Measurements from ENCODE around the gene SDK1. TPM values are rescaled to one million over a fixed set of nuclear protein-coding genes. Genes with fewer than 3 reads are reported as not detected.

Gene SDK1
- total RNA-seq, 2 donors from 2014 or later, result 1.3 to 2.6 TPM

- Histone ChIP-seq H3K9ac (ENCODE audit: low read depth in 2 of 2, low read length in 2 of 2) (no peak overlapping the region), H3K4me1 (no peaks in the 10 kb centered on the region), H3K27ac (no peak overlapping the region), H3K36me3 (no peaks in the 10 kb centered on the region), H3K4me3 (no peak overlapping the region), H3K27me3 (no peaks in the 10 kb centered on the region), H3K9me3 (no peaks in the 10 kb centered on the region)
- no peak for TF ChIP-seq CTCF (IDR thresholded peaks at IDR 0.05)
- DNase-seq, result no peak
- intact Hi-C loops (cut with DNase I), result no loop called here
Measured at GRCh38 chr7:4221043-4221442, 920.0 kb downstream of the SDK1 start.

- no peak for DNase-seq
- no peaks in the 10 kb centered on the region for H3K27me3 ChIP-seq
- H3K4me1 ChIP-seq, result no peaks in the 10 kb centered on the region
- intact Hi-C loops (cut with DNase I), result no loop called here
- no peaks in the 10 kb centered on the region for H3K36me3 ChIP-seq
- H3K4me3 ChIP-seq, result no peak overlapping the region
- no peaks in the 10 kb centered on the region for H3K9me3 ChIP-seq
- H3K27ac ChIP-seq, result no peak overlapping the region
- TF ChIP-seq CTCF (IDR thresholded peaks at IDR 0.05), result no peak
- no peak overlapping the region for H3K9ac ChIP-seq (ENCODE audit: low read depth in 2 of 2, low read length in 2 of 2)
Measured at GRCh38 chr7:4222676-4223075, 921.6 kb downstream of the SDK1 start.

GRCh38 chr7:4225361-4225771 lies 924.3 kb downstream of the SDK1 start:
- intact Hi-C loops (cut with DNase I), result no loop called here
- Histone ChIP-seq H3K27ac (no peak overlapping the region), H3K9ac (ENCODE audit: low read depth in 2 of 2, low read length in 2 of 2) (no peak overlapping the region), H3K36me3 (no peaks in the 10 kb centered on the region), H3K9me3 (no peaks in the 10 kb centered on the region), H3K4me3 (no peak overlapping the region), H3K4me1 (no peaks in the 10 kb centered on the region), H3K27me3 (no peaks in the 10 kb centered on the region)
- no peak for TF ChIP-seq CTCF (IDR thresholded peaks at IDR 0.05)
- no peak for DNase-seq

GRCh38 chr7:4225881-4226523 lies 925.0 kb downstream of the SDK1 start:
- H3K9ac ChIP-seq (ENCODE audit: low read depth in 2 of 2, low read length in 2 of 2), result no peak overlapping the region
- no peak for DNase-seq
- H3K36me3 ChIP-seq, result no peaks in the 10 kb centered on the region
- H3K27ac ChIP-seq, result no peak overlapping the region
- no peaks in the 10 kb centered on the region for H3K27me3 ChIP-seq
- no peak overlapping the region for H3K4me3 ChIP-seq
- H3K9me3 ChIP-seq, result no peaks in the 10 kb centered on the region
- intact Hi-C loops (cut with DNase I), result no loop called here
- no peak for TF ChIP-seq CTCF (IDR thresholded peaks at IDR 0.05)
- H3K4me1 ChIP-seq, result no peaks in the 10 kb centered on the region

- no peaks in the 10 kb centered on the region for H3K36me3 ChIP-seq
- intact Hi-C loops (cut with DNase I), result no loop called here
- no peaks in the 10 kb centered on the region for H3K9me3 ChIP-seq
- no peak for TF ChIP-seq CTCF (IDR thresholded peaks at IDR 0.05)
- H3K4me1 ChIP-seq, result no peaks in the 10 kb centered on the region
- H3K27ac ChIP-seq, result no peak overlapping the region
- no peak overlapping the region for H3K4me3 ChIP-seq
- no peaks in the 10 kb centered on the region for H3K27me3 ChIP-seq
- no peak overlapping the region for H3K9ac ChIP-seq (ENCODE audit: low read depth in 2 of 2, low read length in 2 of 2)
- DNase-seq, result no peak
Measured at GRCh38 chr7:4226524-4226882, 925.5 kb downstream of the SDK1 start.

All from colonic mucosa (tissue), 4 donors.